Activated T-cell treated with anti-CD3 and anti-CD28 coated beads, Interleukin-2, amount 50 U/mL, for 48 hours (primary cell): Measurements from ENCODE around the gene ABI1.
"Not testable (repeated sequence)": the region's sequence is repeated elsewhere in the genome, so short reads cannot be mapped to it uniquely, and the experiment has no call there.

ENCODE experiments used
- DNase-seq, 2 experiments: peaks; one replicate each; pipeline ENCODE4 v3.0.0-alpha.2; 2020

Gene ABI1

GRCh38 chr10:26860443-26861204 is at the start of gene ABI1:
ABI1 (minus strand) TSS chr10:26860958; CDS start chr10:26860863, 95 bp downstream.
- DNase-seq = peak; percentile 97 to 98

DNA sequence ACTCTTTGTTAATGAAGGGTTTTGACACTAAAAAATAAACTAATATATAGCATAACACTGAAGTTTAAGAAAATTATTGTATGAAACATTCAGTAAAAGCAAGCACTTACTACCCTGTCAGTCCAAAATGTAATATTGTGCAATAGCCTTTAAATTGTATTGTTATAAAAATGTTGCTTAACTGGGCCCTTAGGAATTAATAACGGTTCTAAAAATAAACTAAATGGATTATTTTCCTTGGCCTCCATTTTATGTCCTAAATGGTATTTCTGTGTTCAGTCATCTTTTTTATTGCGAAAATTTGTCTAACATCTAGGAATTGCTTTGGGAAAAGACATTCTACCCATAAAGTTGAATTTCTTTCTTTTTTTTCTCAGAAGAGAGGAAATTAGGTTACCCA is 49.0 kb upstream of the ABI1 start:
- DNase-seq = no peak

DNA sequence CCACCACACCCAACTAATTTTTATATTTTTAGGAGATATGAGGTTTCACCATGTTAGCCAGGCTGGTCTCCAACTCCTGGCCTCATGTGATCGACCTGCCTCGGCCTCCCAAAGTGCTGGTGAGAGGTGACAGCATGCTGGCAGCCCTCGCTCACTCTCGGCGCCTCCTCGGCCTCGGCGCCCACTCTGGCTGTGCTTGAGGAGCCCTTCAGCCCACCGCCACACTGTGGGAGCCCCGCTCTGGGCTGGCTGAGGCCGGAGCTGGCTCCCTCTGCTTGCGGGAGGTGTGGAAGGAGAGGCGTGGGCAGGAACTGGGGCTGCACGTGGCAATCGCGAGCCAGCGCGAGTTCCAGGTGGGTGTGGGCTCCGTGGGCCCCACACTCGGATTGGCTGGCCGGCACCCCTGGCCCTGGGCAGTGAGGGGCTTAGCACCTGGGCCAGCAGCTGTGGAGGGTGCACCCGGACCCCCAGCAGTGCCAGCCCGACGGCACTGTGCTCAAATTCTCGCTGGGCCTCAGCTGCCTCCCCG is 44.6 kb upstream of the ABI1 start:
- not testable (repeated sequence) for DNase-seq

GRCh38 chr10:26903431-26904217 is 42.9 kb upstream of the ABI1 start:
- no peak for DNase-seq

GRCh38 chr10:26892306-26892923 is 31.7 kb upstream of the ABI1 start:
- DNase-seq = not testable (repeated sequence)

- DNase-seq = peak; percentile 67 to 70
Measured at GRCh38 chr10:26890956-26891355, 30.2 kb upstream of the ABI1 start.

GRCh38 chr10:26887611-26888215 is 27.0 kb upstream of the ABI1 start:
- DNase-seq = no peak

DNA sequence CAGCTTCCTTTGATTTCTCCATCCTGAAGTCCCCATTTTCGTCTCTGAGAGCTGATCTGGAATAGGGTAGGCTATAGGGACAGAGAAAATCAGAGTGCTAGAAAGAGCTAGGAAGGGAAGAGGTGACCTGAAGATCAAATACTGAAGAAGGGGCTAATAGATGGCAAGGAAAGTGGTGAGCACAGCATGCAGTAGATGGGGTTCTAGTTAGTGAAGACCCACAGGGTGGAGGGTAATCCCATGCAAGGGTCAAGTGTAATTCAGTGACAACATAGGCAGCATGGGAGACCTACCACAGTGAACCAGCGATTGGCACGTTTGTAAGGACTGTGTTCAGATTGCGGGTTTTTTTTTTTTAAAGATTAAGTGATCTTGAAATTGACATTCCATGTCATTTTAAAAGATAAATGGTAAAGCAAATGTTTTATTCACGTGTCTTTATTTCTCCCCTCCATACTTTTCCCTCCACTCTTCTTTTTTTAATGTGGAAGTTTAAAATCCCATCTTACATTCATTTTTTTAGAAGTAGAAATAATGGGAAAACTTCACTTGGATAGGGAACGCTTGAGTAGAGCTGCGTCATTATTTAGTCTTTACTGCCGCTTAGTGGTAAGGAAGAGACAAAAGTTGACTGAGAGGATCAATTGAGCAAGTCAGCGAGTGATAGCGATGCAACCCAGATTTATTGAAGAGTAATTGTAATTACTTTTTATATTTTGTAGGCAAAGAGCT is 21.0 kb upstream of the ABI1 start:
- DNase-seq = no peak

GRCh38 chr10:26879744-26880143 is 19.0 kb upstream of the ABI1 start:
- DNase-seq = no peak

- no peak for DNase-seq
Measured at GRCh38 chr10:26870766-26871165, 10.0 kb upstream of the ABI1 start.

- DNase-seq = peak in 1 of 2 experiments; percentile 26
Measured at GRCh38 chr10:26869528-26869927, 8.8 kb upstream of the ABI1 start.

GRCh38 chr10:26863351-26864076 is 2.8 kb upstream of the ABI1 start:
- DNase-seq = no peak

GRCh38 chr10:26861205-26861998 is 644 bp upstream of the ABI1 start:
- no peak for DNase-seq

- DNase-seq = peak in 1 of 2 experiments; percentile 60
Measured at GRCh38 chr10:26860102-26860442, 686 bp downstream of the ABI1 start.

- no peak for DNase-seq
Measured at GRCh38 chr10:26859241-26860101, 1.3 kb downstream of the ABI1 start.

DNA sequence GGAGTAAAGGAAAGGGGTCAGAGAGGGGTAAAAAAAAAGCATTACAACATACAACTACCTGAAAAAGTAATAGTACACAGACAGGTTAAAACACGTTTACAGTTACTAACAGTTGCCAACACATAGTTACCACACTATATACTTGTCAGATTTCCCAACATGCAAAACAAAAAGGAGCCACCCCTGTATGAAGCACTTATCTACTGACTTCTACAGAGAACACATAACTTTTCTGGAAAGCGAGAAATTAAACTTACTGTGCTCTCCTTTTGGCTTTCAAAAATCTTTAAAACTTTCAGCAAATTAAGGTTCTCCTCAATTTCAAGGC is 2.1 kb downstream of the ABI1 start:
- DNase-seq = no peak

GRCh38 chr10:26857991-26858706 is 2.6 kb downstream of the ABI1 start:
- no peak for DNase-seq

DNA sequence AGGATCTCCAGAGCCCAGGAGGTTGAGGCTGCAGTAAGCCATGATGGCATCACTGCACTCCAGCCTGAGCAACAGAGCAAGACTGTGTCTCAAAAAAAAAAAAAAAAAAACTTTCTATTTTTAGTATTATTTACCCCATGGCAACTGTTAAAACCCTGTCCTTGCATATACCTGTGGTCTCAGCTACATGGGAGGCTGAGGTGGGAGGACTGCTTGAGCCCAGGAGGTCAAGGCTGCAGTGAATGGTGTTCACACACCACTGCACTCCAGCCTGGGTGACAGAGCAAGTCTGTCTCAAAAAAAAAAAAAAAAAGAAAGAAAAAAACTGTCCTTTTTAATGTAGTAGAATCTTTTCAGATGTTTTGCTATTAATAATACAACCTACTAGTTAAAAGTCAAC is 3.2 kb downstream of the ABI1 start:
- not testable (repeated sequence) for DNase-seq

GRCh38 chr10:26855186-26855585 is 5.6 kb downstream of the ABI1 start:
- no peak for DNase-seq
